Measurements from ENCODE around the gene KPNA6.

GRCh38 chr1:32159189-32159588, 51.3 kb downstream of the KPNA6 start:
- TF ChIP-seq CTCF (conservative IDR thresholded peaks at IDR 0.05; ENCODE audit: low read depth, low read length) (no peak), EZH2 (IDR thresholded peaks at IDR 0.05; ENCODE audit: low read length, unreplicated experiment) (no peak)
